Gastroesophageal sphincter (tissue), 3 donors: Measurements from ENCODE around the gene HOXA5.

Experiments used
- EP300 ChIP-seq: sonication (generic); formaldehyde crosslinking; IDR thresholded peaks from one replicate; pipeline ENCODE4 v1.6.1; 2017; ENCODE audit warnings: antibody characterized with exemption, mild to moderate bottlenecking
- POLR2AphosphoS5 ChIP-seq: sonication (generic); formaldehyde crosslinking; IDR thresholded peaks from one replicate; pipeline ENCODE4 v1.6.1; 2017; ENCODE audit warnings: antibody characterized with exemption
- TF ChIP-seq, protein P1 (sequence below), 4 experiments: fragments of 200-600 bp in 2 of 4; fragments of 450-650 bp in 2 of 4; sonication (generic) in 1 of 4; IDR thresholded peaks; one replicate each; pipeline ENCODE4 v1.5.1; 2017 to 2019; ENCODE audit warnings: antibody characterized with exemption in 4 of 4, mild to moderate bottlenecking in 2 of 4, moderate library complexity in 2 of 4

DNA sequence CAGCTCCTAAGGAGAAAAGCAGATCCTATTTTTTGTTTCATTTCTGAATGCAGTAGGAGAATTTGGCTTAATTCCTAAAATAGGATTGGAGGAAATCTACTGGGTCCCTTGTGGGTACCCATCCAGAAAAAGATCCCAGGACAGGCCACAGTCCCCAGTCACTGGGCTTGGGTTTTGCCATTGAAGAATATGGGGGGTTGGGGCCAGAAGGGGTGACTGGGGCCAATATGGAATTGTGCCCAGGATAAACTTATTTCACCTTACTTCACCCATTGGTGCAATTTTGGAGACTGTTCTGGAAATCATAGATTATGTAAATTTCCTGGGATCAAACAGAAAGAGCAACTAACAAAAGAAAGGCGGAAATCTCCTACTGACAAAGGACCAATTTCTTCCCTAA, 5.0 kb downstream of the HOXA5 start:
- TF ChIP-seq, protein P1, sequence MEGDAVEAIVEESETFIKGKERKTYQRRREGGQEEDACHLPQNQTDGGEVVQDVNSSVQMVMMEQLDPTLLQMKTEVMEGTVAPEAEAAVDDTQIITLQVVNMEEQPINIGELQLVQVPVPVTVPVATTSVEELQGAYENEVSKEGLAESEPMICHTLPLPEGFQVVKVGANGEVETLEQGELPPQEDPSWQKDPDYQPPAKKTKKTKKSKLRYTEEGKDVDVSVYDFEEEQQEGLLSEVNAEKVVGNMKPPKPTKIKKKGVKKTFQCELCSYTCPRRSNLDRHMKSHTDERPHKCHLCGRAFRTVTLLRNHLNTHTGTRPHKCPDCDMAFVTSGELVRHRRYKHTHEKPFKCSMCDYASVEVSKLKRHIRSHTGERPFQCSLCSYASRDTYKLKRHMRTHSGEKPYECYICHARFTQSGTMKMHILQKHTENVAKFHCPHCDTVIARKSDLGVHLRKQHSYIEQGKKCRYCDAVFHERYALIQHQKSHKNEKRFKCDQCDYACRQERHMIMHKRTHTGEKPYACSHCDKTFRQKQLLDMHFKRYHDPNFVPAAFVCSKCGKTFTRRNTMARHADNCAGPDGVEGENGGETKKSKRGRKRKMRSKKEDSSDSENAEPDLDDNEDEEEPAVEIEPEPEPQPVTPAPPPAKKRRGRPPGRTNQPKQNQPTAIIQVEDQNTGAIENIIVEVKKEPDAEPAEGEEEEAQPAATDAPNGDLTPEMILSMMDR (IDR thresholded peaks at IDR 0.05), result no peak
- TF ChIP-seq EP300 (no peak), POLR2AphosphoS5 (no peak)
